HG02884 (cell line): ENCODE data around the gene NOP56.
A peak's percentile ranks its signal among the peaks of the same experiment; 100 is the strongest.

Source experiments
- ATAC-seq: cut with Tn5 transposase; IDR thresholded peaks from one replicate; pipeline ENCODE4 v1.9.1; 2021; ENCODE audit warnings: mild to moderate bottlenecking, moderate library complexity; ENCODE audit not compliant: unreplicated experiment

The NOP56 gene, protein sequence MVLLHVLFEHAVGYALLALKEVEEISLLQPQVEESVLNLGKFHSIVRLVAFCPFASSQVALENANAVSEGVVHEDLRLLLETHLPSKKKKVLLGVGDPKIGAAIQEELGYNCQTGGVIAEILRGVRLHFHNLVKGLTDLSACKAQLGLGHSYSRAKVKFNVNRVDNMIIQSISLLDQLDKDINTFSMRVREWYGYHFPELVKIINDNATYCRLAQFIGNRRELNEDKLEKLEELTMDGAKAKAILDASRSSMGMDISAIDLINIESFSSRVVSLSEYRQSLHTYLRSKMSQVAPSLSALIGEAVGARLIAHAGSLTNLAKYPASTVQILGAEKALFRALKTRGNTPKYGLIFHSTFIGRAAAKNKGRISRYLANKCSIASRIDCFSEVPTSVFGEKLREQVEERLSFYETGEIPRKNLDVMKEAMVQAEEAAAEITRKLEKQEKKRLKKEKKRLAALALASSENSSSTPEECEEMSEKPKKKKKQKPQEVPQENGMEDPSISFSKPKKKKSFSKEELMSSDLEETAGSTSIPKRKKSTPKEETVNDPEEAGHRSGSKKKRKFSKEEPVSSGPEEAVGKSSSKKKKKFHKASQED

DNA sequence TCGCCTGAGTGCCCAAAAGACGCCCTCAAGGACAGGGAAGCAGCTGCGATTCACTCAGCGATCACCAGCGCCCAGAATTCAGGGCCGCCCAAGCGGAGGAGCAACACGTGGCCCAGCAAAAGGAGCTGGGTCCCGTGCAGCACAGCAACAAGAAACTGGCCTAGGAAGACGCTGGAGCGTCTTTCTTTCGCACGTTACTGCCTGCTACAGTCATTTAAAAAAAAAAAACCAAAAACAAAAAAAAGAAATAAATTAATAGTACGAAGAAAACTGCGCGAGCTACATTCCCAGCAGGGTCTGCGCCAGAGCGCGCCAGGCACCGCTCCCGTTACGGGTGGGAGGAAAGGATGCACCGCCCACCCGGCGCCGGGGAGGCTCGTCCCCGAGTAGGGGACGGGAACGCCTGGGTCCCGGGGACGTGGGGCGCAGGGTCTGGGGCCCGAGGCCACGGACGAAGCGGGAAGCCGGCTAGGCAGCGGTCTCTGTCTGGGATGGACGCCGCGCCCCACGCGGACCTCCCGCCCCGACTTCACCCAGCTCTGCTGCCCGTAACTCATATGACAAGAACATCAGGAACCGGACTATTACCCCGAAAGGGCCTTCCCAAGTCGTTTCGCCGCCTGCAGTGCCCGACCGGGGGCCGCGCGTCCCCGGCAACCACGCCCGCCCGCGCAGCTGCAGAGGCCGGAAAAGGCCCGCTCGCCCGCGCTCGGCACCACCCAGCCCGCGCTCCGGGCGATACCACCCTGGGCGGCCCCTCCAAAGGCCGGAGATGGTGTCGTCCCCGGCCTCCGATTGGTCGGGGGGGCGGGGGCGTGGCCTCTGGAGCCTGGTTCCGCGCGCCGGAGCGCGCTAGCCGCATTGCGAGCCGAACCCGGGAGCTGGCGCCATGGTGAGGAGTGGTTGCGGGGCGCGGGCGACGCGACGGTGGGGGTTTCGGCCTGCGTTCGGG lies at the start of gene NOP56:
TSS of gene NOP56 (plus strand) at position 861 of the 952 bp plus-strand sequence. CDS start at position 890, 29 bp downstream.
- ATAC-seq: peak; percentile 77

DNA sequence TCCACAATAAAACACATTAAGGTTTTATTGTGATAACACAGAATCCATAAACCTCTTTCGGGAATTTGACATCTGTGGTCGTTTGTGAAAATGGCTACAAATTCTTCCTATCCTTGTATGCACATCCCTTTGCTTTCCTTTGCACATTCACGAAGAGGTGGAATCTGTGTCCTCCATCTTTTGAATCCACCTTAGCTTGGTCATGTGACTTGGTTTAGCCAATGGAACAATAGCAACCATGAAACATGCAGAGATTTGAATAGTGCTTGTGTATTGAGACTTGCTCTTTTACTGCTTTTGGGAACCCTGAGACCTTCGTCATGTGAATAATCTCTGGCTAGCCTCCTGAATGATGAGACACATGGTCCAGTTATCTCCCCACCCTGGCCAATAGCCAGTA lies 49.7 kb upstream of the NOP56 start:
- no peak for ATAC-seq

DNA sequence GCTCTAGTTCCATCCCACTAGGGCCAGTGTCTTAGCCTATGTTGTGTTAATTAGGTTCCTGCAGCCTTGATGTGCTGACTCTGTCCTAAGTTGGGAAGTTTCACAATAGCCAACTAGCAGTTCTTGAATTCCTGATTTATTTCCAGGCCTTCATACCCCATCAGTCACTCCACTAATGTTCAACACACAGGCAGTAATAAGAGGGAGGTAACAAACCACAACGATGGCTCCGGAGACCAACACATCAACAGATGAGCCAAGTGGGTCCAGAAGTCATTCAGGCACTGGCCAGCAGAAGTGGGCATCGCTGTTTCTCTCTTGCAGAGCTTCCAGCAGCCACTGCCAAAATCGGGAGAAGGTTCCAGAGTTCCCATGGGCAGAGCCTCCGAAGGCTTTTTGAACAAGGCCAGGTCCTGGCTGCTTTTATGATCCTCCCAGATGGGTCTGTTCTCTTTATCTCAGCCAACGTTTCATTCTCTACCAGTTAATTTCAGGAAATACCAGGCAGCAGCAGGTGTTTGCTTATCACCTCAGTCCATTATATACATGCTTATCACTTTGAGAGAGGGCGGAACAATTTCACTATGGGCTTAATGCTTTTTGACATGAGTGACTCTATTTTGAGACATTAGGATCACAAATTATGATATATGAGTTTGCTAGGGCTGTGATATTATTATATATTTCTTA lies 48.5 kb upstream of the NOP56 start:
- no peak for ATAC-seq

DNA sequence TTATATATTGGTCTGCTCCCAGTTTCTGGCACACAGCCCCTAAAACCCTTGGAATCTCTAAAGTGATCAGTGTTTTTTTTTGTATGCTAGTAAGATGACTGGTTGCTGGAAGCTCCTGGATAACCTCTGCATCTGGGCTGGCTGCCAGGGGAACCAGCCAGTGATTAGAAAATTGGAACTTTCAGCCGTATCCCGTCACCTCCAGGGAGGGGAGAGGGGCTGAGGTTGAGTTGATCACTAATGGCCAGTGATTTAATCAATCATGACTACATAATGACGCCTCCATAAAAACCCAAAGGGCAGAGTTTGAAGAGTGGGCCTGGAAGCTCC lies 48.0 kb upstream of the NOP56 start:
- no peak for ATAC-seq

DNA sequence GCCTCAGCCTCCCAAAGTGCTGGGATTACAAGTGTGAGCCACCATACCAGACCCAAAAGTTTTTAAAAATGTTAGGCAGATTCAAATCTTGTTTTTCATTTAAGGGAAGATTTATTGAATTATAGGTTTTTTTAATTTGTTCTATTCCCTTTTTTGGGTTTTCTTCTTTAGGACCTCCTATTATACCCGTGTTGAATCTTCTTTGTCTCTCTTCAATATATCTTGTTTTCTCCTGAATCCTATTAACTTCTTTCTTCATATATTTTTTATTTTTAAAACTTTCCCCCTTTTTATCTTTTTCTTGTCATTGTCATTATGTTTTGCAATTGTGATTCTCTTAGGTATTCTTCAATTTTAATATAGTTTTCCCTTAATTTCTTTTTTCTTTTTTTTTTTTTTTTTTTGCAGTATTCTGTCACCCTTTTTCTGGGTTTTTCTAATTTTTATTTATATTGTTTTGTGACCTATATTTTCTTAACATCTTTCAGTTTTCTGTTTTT lies 45.9 kb upstream of the NOP56 start:
- no peak for ATAC-seq

DNA sequence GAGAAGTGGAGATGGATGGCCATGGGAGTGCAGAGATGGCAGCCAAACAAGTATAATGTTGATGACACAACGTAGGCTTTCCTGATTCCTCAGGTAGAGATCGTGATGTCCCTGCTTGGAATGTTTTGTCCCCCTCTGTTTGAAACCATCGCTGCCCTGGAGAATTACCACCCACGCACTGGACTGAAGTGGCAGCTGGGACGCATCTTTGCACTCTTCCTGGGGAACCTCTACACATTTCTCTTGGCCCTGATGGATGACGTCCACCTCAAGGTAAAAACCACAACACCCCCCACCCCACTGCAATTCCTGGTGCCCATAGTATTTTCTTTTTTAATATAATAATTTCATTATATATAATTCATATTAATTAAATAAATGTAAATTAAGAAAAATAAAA lies 42.1 kb upstream of the NOP56 start:
- ATAC-seq: no peak

DNA sequence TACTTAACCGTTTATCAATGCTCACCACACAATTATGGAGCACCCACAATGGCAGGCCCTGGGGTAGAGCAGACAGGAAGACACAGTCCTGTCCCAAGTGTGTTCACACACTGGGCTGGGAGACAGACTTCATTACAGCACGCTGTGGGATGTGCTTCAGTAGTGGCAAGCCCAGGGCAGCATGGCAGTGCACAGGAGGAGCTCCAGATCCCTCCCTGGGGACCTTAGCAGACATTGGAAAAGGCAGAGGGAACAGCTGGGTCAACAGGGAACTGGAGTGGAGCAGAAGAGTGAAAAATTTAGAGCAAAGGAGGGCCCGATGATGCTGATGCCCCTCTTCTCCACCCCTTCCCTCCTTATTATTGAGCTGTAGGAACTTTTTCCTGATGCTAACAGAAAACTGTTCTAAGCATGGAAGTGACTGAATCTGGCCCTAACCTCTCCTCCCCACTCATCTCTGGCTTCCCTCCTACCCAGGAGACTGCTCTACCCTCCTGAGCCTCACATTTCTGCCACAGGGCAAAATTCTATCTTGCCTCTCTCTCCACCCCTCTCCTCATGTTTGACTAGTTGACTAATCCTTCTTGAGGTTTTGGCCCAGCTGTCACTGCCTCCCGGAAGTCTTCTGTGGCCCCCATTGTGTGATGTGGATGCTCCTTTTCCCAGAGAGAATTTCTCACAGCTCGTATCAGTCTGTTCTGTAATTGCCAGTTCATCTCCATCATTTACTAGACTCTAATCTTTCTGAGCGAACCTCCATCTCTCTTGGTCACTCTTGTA lies 41.3 kb upstream of the NOP56 start:
- no peak for ATAC-seq

DNA sequence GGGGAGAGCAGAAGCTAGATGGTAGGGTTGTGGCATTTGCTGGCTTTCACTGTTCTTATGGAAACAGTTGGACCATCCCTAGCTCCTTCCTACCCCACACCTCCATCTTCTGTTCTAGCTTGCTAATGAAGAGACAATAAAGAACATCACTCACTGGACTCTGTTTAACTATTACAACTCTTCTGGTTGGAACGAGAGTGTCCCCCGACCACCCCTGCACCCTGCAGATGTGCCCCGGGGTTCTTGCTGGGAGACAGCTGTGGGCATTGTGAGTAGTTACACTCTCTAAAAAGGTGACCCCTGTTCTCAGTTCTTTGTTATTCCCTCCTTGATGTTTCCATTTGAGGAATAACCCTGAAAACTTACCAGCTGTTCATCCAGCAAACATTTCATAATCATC lies 40.4 kb upstream of the NOP56 start:
- no peak for ATAC-seq

DNA sequence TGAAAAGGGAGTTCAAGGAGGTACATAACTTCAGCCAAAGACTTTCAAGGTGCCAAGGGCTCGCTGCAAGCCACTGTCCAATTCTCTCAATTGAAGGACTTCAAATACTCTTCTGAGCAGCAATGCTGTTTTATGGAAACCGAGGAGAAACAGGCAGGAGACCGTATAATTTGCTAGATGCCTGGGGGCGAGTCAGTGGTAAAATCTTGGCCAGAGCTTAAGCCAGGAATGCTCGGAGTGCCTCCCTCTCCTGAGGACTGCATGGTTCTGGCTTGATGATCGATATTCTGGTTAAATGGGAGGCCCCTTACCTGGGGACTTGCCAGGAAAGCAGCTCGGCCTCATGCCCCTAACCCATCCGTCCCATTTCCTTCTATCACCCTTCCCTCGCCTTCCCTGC lies 35.8 kb upstream of the NOP56 start:
- no peak for ATAC-seq

DNA sequence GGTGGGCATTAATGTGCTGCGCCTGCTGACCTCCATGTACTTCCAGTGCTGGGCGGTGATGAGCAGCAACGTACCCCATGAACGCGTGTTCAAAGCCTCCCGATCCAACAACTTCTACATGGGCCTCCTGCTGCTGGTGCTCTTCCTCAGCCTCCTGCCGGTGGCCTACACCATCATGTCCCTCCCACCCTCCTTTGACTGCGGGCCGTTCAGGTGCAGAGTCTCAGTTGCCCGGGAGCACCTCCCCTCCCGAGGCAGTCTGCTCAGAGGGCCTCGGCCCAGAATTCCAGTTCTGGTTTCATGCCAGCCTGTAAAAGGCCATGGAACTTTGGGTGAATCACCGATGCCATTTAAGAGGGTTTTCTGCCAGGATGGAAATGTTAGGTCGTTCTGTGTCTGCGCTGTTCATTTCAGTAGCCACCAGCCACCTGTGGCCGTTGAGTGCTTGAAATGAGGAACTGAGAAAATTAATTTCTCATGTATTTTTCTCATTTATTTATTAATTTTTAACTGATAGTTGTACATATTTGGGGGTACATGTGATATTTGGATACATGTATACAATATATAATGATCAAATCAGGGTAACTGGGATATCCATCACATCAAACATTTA lies 35.2 kb upstream of the NOP56 start:
- no peak for ATAC-seq

DNA sequence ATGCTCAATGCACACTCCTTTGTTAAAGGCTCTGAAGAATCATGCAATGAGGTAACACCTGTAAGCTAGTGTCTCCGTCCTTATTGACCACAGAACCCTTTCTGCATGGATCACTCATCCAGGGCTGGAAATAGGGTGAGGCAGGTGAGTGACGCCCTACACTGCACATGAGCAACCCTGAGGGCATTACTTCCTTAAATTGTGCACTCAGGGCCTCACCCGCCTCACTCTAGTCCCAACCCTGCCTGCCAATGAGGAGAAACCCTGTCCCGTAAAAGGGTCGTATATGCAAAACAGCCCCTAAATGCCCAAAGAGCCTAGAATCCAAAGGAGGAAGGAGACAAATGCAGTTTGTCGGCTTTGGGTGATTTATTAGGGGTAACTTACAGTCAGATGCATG lies 33.6 kb upstream of the NOP56 start:
- no peak for ATAC-seq

DNA sequence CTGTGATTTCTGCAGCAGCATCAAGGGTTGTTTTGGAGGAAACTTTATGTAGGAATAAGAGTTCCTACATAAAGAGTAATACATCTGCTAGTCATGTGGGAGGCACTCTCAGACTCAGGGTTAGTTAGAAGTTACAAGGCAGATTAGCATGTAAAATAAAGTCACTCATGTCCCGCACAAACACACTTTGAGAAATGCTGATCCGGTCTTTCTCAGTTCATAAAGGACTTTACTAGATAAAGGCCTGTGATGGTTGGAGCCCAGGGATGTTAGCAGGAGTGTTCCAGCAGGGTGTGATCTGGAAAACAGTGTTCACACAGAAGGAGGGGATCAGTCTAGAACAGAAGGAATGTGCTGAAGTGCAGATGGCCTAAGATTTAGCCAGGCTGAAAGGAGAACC lies 33.1 kb upstream of the NOP56 start:
- no peak for ATAC-seq

DNA sequence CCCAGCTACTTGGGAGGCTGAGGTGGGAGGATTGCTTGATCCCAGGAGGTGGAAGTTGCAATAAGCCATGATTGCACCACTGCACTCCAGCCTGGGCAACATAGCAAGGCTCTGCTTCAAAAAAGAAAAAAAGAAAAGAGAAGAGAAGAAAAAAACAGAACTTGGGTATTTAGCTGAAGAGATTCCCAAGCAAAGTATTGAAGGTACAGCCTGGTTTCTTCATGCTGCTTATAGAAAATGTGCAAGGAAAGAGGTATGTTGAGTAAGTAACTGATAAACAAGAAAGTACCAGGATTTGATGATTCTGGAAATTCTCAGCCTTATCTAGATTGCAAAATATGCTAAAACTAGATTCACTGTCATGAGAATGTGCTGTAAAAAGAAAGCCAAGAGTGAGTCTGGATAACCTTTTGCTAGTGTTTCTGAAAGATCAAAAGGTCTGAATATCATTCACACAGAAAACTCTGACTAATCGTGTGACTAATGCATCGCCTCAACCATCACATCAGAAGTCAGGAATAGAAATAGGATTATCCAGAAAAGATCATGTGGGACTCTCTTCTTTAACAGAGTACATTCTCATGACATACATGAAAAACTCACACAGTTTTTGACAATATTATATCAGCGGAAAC lies 32.4 kb upstream of the NOP56 start:
- ATAC-seq: no peak

DNA sequence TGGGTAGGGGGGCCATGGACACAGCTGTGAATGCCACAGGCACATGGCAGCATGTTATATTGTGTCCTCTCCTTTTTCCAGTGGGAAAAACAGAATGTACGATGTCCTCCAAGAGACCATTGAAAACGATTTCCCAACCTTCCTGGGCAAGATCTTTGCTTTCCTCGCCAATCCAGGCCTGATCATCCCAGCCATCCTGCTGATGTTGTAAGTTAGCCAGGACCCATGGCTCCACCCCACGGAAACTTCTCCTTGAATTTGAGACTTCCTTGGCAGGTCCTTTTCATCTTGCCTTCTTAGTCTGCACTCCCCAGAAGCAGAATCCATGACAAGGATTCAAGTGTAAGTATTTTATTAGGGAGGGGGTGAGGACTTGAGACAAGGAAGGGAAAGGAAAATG lies 28.2 kb upstream of the NOP56 start:
- ATAC-seq: no peak

DNA sequence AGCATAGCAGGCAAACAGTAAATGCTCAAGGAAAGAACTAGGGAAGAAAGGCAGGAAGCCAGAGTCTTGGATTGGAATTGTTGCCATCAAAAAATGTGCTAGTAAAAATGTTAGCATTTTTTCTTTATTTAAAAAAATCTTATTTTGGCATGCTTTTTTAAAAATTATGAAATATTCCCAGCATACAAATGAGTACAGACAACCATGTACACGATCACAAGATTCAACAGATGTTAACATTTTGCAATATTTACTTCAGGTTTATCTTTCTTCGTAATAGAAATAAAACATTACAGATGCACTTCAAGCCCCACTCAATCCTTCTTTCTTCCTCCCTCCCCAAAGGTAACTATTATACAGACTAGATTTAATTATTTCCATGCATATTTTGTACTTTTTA lies 27.4 kb upstream of the NOP56 start:
- no peak for ATAC-seq

DNA sequence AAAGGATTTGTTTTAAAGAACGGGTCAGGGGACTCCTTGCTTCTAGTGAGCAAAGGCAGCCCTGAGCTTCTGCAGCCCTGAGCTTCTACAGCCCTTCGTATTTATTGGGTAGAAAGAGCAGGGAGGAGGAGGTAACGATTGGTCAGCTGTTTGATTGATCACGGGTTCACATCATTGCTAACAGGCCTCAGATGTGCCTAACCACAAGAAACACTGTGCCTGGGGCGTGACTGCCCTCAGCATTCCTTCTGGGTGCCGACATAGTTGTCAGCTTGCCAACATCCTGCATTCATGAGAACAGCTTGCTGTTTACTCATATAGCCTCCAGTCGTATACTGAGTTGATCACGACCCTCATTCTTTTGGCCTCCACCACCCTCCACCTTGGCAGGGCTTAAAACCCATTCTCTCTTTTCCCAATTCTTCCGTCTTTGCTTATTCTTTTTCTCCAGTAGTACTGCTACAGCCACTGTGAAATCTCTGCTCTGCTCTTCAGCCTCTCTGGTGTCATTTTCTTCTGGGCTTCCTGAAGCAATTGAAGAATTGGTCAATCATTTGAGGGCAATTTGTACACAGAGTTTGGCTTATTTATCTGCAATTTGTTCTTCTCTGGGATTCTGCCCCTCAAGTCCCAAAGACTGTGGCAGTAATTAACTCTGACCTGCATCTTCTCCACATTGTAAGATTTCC lies 25.4 kb upstream of the NOP56 start:
- no peak for ATAC-seq

DNA sequence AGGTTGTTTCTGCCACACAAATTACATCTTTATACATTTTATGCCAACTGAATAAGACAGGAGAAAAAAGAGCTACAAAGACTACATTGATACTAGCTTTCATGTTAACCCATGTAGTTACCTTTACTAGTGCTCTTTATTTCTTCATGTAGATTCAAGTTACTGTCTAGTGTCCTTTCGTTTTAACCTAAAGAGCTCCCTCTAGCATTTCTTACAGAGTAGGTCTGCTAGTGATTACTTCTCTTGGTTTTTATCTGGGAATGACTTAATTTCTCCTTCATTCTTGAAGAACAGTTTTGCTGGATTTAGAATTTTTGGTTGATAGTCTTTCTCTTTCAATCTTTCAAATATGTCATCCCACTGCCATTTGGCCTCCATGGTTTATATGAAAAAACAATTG lies 21.2 kb upstream of the NOP56 start:
- ATAC-seq: no peak

DNA sequence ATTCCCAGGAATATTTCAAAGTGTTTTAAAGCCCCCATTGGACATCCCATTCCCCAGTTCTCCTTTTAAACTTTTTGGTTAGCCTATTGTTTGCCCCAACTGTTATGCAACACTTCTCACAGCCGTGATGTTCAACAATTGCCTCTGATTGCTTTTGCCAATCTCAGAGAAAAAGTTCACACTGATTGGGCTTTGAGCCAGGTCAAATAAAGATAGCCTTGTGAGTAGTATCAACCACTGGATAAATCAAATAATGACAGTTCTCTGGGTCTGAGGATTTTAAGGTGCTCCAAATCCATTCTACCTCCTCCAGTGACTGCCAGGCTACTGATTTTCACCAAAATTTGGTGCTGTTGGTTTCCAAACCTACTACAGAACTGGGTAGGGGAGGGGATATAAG lies 19.1 kb upstream of the NOP56 start:
- ATAC-seq: no peak

DNA sequence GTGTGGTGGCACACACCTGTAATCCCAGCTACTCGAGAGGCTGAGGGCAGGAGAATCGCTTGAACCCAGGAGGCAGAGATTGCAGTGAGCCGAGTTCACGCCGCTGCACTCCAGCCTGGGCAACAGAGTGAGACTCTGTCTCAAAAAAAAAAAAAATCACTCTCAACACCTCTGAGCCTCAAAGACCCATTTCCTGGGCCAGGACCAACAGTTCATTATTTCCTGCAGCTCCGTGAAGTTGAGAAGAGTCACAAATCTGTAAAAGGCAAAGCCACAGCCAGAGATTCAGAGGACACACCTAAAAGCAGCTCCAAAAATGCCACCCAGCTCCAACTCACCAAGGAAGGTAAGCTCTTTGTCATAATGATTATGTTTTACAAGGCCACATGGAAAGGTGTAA lies 15.2 kb upstream of the NOP56 start:
- no peak for ATAC-seq
